Occipital lobe (tissue), 2 donors: Measurements from ENCODE around the gene ZNF672. TPM values are rescaled to one million over a fixed set of nuclear protein-coding genes. Genes with fewer than 3 reads are reported as not detected.

ENCODE experiments used
- DNase-seq: peaks from one replicate; lab custom pipeline; 2025; lab: John Stamatoyannopoulos, UW
- total RNA-seq: library from RNA; depleted of rRNA; stranded (reverse); fragments of >200 nt; gene quantifications from one replicate; pipeline ENCODE4 v1.2.3, GENCODE V29; 2014

ZNF672 gene
- total RNA-seq, 1 donor from 2014 or later: 14.0 TPM

DNA sequence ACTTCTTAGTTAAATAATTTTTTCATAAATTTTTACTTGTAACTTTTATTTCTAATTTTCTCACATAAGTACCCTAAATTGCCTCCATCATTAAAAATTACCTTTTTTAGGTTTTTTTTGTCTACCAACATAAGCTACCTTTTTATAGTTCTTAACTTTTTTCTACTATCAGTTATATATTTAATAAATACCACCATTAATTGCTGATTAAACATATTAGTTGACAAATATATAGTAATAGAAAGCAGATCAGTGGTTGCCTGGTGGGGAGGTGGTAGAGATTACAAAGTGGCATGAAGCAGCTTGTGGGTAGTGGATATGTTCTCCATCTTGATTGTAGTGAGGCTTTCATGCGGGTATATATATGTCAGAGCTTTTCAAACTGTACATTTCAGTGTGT is 6.2 kb upstream of the ZNF672 start:
- DNase-seq: no peak

DNA sequence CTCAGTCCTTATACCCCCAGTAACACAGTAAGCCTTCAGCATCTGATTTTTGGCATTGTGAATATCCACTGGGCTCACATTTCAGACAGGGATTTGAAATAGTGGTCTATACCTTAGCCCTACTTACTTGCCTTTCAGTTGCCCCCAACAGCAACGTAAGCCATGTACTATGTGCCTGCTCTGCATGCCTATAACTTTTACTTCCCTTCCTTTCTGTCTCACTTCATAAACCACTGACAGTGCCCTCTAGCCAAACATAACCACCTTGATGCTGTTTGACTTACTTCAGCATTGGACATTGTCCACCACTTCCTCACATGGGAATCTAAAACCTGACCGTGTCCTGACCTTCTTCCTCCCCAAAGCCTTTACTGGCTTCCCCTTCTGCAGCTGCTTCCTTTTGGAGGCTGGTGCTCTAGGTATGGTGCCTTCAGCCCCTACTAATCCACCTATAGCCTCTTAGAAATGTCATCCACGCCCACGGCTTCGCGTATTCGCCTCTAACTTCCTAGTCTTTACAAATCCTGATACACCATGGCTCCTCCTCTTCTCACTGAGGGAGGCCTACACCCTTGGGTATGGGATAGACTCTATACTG is 3.6 kb upstream of the ZNF672 start:
- DNase-seq: no peak

DNA sequence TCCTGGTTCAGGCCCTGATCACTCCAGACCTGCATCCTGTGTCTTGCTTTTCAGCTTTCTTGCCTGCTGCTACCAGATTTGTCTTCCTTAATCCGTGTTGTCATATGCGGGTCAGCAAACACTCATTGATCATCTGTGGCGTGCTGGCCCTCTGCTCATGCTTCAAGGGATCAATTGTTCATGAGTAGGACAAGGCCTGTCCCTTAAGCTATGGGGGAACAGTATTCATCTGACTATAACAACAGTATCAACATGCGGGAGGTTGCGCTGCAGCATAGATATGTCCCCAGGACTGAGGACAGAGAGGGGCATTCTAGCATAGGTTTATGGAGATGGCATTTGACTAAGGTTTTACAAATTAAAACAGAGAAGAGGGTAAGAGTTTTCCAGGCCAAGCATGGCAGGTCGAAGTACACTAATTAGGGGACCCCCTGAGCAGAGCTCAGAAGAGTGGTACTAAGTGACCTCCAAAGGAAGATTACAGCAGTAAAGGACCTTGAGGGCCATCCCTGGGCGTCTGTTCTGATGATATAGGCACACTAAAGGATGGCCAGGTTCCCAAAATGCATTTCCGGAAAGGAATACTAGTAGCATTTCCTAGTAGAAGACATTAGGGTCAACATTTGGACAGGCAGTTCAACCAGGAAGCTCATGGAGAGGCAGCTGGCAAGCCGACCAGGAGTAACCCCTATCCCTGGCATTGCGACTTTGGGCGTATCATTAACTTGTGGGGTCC is 811 bp upstream of the ZNF672 start:
- no peak for DNase-seq

DNA sequence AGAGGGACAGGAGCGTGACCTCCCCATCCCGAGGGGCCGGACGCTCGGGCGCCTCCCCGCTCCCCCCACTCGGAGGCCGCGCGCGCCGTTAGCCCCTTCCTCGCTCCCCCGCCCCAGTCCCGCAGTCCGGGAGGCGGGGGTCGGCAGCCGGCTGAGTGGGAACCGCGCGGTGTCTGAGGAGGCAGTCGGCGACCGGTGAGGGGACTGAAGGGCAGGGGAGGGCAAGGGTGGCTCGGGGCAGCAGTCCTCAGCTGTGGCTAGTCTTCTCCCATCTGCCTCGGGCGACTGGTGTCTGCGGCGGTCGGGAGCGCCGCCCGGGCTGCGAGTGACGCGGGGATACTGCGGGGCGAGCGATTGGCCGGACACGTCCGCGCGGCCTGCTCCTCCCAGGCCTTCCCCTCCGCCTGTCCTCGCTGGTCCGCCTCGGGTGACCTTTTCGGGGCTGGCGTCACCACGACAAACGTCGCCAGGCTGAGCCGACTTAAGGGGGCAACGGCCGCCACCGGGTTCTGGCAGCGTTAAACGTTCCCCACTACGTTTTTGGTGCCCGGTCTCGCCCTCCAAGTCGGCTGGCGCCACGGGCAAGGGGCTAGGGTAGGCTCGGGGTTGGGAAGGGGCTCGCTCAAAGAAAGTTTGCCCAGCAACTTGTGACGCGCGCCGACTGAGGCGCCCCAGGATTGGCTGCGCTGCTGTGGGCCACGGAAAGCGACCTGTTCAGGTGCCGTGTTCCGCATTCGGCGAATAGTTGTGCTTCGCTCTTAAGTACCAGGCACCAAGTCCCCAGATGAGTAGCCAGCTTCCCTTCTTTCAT is 538 bp downstream of the ZNF672 start:
- DNase-seq: peak; percentile 89

DNA sequence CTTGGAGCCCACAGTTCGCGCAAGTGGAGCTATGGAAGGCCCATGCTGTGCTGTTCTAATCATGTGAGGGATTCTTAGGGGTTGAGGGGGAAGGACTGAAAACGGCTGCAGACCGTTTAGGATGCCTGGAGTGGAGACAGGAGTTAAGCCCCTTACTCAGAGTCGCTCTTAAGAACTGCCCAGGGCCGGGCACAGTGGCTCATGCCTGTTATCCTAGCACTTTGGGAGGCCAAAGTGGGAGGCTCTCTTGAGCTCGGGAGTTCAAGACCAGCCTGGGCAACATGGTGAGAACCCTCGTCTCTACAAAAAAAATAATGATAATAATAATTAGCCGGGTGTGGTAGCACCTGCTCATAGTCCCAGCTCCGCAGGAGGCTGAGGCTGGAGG is 1.1 kb downstream of the ZNF672 start:
- no peak for DNase-seq

DNA sequence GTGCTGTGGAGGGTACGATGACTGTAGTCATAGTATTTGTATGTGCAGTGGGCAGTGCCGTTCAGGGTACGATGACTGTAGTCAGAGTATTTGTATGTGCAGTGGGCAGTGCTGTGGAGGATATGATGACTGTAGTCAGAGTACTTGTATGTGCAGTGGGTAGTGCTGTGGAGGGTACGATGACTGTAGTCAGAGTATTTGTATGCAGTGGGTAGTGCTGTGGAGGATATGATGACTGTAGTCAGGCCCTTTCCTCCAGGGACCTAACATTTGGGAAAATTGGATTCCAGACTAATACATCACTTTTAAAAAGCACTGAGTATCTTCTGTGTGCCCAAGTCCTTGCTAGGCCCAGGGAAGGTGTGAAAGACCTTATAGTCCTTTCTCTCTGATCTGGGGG is 2.9 kb downstream of the ZNF672 start:
- DNase-seq: no peak

DNA sequence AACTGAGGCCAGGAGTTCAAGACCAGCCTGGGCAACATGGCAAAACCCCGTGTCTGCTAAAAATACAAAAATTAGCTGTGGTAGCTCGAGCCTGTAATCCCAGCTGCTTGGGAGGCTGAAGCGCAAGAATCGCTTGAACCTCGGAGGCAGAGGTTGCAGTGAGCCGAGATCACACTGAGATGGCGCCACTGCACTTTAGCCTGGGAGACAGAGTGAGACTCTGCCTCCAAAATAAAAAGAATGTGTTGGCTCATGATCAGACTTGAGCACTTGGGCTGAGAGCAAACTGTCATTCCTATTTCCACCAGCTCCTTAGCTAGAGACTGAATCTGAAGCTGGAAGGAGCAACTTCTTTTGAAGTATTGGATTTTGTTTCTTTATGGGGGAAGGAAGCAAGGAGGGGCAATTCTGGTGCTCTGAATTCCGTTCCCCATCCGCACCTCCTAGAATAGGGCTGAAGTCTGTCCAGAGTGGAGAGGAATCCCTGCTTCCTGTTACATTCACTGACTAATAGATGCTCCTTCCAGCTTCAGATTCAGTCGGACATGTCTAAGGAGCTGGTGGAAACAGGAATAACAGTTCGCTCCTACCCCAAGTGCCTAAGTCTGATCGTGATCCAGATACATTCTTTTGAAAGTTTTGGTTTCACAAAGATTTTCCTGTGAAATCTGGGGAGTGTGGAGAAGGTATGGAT is 3.8 kb downstream of the ZNF672 start:
- no peak for DNase-seq

DNA sequence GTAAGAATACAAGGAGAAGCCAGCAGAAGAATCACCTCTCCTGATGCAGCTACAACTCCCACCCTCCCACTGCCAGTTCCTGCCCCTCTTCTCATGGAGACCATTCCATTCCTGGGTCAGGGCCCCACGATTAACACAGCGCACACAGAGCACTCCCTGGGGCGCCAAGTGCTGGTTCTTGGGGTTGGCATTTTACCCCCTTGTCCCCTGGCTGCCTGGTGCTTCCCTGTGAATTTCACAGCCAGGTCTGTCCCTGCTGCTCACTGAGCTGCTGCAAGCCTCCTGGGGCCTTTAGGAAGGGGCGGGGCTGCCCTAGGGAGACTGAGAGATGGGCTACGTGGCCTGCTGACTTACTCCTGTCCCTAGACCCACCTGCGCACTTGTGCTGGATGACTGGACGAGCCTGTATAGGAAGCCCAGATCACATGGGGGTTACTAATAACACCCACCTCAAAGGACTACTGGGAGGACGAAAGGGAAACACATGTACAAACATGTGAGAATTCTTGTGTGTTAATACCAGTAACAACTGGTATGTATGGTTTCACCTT is 4.8 kb downstream of the ZNF672 start:
- DNase-seq: no peak

DNA sequence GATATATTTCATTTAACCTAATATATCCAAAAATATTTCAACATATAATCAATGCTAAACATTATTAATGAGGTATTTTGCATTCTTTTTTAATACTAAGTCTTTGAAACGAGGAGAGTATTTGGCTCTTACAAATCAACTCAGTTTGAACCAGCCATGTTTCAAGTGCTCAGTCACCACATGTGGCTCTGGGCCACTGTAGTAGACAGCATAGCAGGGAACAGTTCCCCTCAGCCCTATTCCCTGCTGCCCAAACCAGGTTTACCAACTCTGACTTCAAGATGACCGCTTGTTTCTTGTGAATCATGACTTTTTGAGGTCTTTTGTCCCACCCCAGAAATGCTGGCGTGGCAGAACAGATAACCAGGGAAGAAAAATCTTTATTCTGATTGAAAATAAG is 5.7 kb downstream of the ZNF672 start:
- no peak for DNase-seq

DNA sequence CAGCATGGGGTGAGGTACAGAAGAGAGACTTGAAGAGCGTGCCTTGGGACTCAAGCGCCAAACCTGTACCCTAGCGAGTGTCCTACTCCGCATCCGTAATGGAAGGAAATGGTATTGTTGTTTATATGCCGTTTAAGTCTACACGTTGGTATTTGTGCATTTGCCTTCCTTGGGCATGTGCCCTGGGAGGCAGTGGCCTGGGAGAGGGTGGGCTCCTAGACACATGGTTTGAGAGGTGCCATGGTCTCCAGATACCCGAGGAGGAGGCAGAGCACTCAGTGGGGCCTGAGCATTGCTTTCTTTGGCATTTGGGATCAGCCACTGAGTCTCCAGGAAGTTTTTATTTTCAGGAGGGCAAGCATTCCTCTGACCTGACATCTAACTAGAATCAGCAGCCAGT is 6.5 kb downstream of the ZNF672 start:
- no peak for DNase-seq

DNA sequence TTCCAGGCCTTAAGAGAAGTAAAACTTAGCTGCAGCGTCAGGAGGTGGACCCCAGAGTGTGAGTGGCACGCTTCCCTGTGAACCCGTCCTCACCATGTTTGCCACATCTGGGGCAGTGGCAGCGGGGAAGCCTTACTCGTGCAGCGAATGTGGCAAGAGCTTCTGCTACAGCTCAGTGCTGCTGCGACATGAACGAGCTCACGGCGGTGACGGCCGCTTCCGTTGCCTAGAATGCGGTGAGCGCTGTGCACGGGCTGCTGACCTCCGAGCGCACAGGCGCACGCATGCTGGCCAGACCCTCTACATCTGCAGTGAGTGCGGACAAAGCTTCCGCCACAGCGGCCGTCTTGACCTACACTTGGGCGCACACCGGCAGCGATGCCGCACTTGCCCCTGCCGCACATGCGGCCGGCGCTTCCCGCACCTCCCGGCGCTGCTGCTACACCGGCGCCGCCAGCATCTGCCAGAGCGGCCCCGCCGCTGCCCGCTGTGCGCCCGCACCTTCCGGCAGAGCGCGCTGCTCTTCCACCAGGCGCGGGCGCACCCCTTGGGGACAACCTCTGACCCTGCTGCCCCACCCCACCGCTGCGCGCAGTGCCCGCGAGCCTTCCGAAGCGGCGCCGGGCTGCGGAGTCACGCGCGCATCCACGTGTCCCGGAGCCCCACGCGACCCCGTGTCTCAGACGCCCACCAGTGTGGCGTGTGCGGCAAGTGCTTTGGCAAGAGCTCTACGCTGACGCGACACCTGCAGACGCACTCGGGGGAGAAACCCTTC is 9.3 kb downstream of the ZNF672 start:
- DNase-seq: no peak

DNA sequence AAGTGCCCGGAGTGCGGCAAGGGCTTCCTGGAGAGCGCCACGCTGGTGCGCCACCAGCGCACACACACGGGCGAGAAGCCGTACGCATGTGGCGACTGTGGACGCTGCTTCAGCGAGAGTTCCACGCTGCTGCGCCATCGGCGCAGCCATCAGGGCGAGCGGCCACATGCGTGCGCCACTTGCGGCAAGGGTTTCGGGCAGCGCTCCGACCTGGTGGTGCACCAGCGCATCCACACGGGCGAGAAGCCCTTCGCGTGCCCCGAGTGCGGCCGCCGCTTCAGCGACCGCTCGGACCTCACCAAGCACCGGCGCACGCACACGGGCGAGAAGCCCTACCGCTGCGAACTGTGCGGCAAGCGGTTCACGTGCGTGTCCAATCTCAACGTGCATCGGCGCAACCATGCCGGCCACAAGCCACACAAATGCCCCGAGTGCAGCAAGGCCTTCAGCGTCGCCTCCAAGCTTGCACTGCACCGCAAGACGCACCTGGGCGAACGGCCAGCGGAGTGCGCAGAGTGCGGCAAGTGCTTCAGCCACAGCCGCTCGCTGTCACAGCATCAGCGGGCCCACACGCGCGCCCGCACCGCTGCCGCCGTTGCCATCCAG is 10.0 kb downstream of the ZNF672 start:
- no peak for DNase-seq

DNA sequence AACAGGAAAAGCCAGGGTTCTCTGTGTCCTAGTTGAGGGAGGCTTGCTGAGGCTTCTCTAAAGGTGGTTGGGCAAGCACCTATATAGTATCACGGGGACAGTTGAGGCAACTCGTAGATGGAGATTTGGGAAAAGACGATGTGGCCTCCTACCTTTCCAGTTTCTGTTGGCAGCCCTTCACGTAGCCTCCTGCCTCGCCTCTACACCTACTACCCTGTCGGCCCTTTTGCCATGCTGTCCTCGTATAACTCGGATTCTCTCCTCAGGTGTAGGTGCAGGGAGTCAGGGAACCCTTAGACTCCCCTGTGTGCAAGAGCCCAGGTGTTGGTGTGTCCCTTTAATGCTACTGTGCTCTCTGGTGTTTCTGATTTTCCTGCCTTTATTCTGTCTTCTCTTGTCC is 10.6 kb downstream of the ZNF672 start:
- no peak for DNase-seq

DNA sequence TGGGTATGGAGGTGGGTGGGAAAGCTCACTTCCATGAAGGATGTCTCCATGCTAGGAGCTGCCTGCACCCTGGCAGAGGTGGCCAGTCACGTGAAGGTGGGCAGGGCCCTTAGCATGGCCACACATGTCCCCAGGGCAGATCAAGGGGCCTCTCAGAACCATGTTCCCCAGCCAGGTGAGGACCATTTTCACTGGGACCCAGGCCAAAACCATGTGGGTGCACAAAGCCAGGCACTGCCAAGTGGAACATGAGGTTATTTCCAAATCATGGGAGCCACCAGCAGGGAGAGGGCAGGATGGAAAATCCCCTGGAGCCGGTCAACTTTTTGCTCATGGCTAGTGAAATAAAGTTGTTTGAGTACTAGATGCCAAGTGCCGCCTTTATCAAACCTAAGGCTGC is 11.1 kb downstream of the ZNF672 start:
- no peak for DNase-seq

DNA sequence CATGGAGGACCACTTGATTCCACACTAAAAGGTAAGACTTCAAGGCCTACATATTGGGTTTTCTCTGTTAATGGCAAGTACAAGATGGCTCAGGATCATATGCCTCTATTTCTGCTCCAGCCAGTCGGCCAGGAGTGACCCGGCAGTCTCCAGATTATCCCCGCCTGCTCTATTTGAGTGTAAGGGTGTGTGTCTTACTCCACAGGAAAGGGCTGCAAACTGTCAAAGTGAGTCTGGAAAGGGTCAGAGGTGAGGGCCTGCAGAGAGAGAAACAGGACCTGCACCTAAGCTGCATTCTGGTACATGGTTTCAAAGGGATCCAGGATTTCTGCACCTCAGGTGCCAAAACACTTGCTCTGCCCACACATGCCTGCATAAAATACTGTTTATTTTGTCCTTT is 11.6 kb downstream of the ZNF672 start:
- no peak for DNase-seq

DNA sequence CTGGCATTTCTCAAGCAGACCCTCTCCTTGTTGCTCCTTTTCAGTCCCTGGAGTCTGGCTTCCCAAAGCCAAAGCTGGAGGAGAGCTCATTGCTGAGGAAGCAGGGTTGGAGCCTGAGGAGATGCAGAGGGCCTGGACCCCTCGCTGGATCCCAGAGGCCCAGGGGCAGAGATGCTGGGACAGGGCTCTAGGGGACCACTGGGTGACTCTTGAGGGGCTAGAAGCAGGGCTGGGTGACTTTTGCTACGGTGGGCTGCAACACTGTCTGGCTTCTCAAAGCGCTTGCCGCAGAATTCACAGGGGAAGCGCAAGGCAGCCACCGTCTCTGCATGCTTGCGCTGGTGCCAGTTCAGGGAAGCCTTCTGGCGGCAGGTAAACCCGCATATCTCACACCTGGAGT is 12.1 kb downstream of the ZNF672 start:
- no peak for DNase-seq

DNA sequence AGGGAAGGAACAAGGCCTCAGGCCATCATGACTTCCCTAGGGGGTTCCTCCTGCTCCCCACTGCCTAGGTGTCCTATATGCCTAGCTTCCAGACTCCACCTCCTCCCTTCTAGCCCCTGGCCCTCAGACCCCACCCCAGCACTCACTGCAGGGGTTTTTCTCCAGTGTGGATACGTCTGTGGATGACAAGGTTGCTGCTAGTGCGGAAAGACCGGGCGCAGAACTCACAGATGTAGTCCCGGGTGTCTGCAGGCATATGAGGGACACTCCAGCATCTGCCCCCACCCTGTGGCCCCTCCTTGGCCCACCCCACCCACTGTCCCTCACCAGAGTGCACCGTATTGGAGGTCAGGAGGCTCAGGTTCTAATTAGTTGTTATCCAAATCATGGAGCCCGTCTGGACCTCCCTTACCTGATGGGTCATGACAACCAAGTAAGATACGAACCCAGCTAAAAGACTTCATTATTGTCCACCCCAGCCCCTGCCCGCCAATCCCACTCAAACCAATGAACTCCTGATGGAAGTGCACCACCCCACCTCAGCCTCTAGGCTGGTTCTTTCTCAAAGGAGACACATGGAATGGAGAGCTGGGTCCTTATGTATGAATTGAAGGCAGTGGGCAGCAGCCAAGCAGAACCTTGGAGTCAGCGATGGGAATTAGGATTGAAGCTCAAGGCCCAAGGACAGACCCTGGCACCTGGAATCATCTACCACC is 12.7 kb downstream of the ZNF672 start:
- DNase-seq: no peak

DNA sequence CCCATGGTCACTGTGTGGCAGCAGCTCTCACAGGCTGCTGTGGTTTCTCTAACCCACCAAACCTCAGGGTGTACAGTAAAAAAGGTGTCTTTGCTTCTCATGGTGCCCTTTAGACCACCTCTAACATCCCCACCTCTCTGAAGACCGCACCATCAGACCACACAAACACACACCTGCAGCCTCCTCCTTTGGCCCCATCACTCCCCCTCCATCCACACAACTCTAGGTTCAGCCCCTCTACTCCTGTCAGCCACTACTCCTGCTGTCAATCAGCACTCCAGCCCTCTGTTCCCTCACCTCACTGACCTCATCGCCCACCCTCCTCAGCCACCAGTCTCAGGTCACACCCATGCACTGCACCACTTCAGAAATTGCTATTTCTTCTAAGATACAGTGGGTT is 13.4 kb downstream of the ZNF672 start:
- DNase-seq: no peak

DNA sequence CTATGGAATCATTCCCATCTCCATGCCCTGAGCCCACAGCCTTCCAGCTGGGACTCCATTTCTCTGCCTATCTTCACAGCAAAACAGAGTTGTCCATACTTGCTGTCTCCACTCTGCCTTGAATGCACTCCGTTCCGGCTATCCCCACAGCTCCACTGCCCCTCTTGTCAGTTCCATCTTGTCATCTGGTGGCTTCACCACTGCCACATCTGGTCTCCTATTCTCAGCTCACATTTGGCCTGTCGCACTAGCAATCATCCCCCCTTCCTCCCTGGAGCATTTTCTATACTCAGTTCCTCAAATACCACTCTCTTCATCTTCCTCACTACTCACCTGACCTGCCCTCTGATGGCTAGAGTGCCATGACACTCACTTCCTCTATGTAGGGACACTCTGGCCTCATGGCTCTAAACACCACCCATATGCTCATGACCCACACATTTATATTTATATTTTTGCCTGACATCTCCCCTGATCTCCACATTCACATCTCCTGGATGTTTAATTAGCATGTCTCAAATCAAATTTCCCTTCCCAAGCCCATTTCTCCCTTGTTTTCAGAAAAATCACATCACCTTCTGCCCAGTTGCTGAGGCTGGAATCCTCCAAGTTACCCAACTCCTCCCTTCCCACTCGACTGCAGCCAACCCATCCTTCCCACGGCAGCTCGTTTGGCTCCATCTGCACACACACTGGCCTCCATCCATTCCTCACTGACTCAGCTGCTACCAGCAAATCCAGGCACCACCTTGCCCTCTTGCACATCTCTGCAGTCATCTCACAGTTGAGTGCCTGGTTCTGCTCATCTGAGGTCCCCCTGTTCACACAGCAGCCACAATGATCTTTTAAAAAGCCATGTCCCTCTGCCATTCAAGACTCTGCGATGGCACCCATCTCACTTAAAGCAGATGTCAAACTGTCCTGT is 14.7 kb downstream of the ZNF672 start:
- DNase-seq: peak; percentile 67
